GM10847 (cell line): ENCODE measurements around the gene FAM124B.

Experiments
- POLR2A ChIP-seq: IDR thresholded peaks from 2 replicates; pipeline ENCODE4 v1.6.1; 2011; ENCODE audit not compliant: insufficient read length; ENCODE audit errors: extremely low read depth

Gene FAM124B

GRCh38 chr2:224401641-224402342 lies at the start of gene FAM124B:
FAM124B (minus strand) TSS chr2:224402107; CDS start chr2:224401768, 339 bp downstream.
- no peak for TF ChIP-seq POLR2A

GRCh38 chr2:224449212-224450147 lies 47.6 kb upstream of the FAM124B start:
- no peak for TF ChIP-seq POLR2A

- no peak for TF ChIP-seq POLR2A
These were observed 46.3 kb upstream of the FAM124B start for GRCh38 chr2:224448236-224448635.

- no peak for TF ChIP-seq POLR2A
These were observed 42.9 kb upstream of the FAM124B start for GRCh38 chr2:224444783-224445182.

GRCh38 chr2:224444021-224444420 lies 42.1 kb upstream of the FAM124B start:
- no peak for TF ChIP-seq POLR2A

- no peak for TF ChIP-seq POLR2A
These were observed 40.4 kb upstream of the FAM124B start for GRCh38 chr2:224442071-224442967.

- TF ChIP-seq POLR2A = no peak
These were observed 39.1 kb upstream of the FAM124B start for GRCh38 chr2:224440988-224441387.

- no peak for TF ChIP-seq POLR2A
These were observed 36.8 kb upstream of the FAM124B start for GRCh38 chr2:224438726-224439125.

GRCh38 chr2:224436634-224437033 lies 34.7 kb upstream of the FAM124B start:
- no peak for TF ChIP-seq POLR2A

- TF ChIP-seq POLR2A = no peak
These were observed 32.7 kb upstream of the FAM124B start for GRCh38 chr2:224434618-224435017.

- TF ChIP-seq POLR2A = no peak
These were observed 31.5 kb upstream of the FAM124B start for GRCh38 chr2:224433442-224433841.

GRCh38 chr2:224432003-224432579 lies 30.2 kb upstream of the FAM124B start:
- no peak for TF ChIP-seq POLR2A

GRCh38 chr2:224429441-224429810 lies 27.5 kb upstream of the FAM124B start:
- TF ChIP-seq POLR2A = no peak

GRCh38 chr2:224428787-224429440 lies 27.0 kb upstream of the FAM124B start:
- no peak for TF ChIP-seq POLR2A

GRCh38 chr2:224427471-224427870 lies 25.6 kb upstream of the FAM124B start:
- TF ChIP-seq POLR2A = no peak

- no peak for TF ChIP-seq POLR2A
These were observed 24.7 kb upstream of the FAM124B start for GRCh38 chr2:224426656-224427055.
